Measurements from ENCODE around the gene OR2T29.
"Not testable (repeated sequence)": the region's sequence is repeated elsewhere in the genome, so short reads cannot be mapped to it uniquely, and the experiment has no call there.

DNA sequence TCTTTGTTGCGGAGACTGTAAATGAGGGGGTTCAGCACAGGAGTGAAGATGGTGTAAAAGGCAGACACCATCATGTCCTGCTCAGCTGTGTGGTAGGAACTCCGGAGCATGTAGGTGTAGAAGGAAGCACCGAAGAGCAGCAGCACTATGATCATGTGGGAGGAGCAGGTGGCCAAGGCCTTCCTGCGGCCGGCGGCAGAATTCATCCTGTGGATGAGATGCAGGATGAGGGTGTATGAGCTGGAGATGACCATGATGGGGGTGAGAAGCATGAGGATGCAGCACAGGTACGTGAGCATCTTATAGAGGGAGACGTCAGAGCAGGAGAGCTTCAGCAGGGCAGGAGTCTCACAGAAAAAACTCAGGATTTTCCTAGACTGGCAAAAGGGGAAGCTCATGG lies 11.3 kb upstream of the OR2T29 start:
- TF ChIP-seq CTCF (IDR thresholded peaks at IDR 0.05; ENCODE audit: control extremely low read depth in 1 of 3, insufficient read depth in 1 of 3, low read depth in 1 of 3, low read length in 3 of 3); JUND (IDR thresholded peaks at IDR 0.05; ENCODE audit: low read length); EZH2 (IDR thresholded peaks at IDR 0.05; ENCODE audit: low read depth, low read length, severe bottlenecking): not testable (repeated sequence)
- TF ChIP-seq, protein P1, sequence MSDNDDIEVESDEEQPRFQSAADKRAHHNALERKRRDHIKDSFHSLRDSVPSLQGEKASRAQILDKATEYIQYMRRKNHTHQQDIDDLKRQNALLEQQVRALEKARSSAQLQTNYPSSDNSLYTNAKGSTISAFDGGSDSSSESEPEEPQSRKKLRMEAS (IDR thresholded peaks at IDR 0.05) = not testable (repeated sequence)
